ENCODE results near the gene PCSK4.
"Not testable (repeated sequence)": the region's sequence is repeated elsewhere in the genome, so short reads cannot be mapped to it uniquely, and the experiment has no call there.

PCSK4 gene

GRCh38 chr19:1526066-1526778 lies 36.1 kb upstream of the PCSK4 start:
- no peaks in the 10 kb centered on the region for H3K36me3 Mint-ChIP-seq (ENCODE audit: low read depth)
- no peaks in the 10 kb centered on the region for H3K9me3 Mint-ChIP-seq
- DNase-seq, result no peak
- peaks cover 7% of the 10 kb centered on the region for H3K4me1 Mint-ChIP-seq (ENCODE audit: low read depth)
- no peak overlapping the region for H3K4me3 Mint-ChIP-seq
- H3K27me3 Mint-ChIP-seq, result peaks cover 53% of the 10 kb centered on the region
- H3K27ac Mint-ChIP-seq, result no peak overlapping the region

DNA sequence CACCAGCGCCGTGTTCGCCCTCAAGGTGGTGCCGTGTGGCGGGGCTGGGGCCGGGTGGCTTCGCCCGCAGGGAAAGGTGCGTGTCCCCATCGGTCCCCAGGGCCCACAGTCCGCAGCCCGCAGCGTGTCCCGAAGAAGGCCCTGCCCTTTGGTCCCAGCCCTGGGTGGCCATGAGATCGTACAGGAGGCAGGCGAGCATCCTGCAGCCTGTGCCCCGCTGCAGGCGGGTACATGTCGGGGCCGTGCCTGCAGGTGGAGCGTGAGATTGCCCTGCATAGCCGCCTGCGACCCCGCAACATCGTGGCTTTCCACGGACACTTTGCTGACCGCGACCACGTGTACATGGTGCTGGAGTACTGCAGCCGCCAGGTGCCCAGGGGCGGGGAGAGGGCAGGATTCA lies 35.2 kb upstream of the PCSK4 start:
- no peak for DNase-seq
- no peak overlapping the region for H3K4me3 Mint-ChIP-seq
- no peak overlapping the region for H3K27ac Mint-ChIP-seq
- peaks cover 53% of the 10 kb centered on the region for H3K27me3 Mint-ChIP-seq
- no peaks in the 10 kb centered on the region for H3K9me3 Mint-ChIP-seq
- H3K36me3 Mint-ChIP-seq (ENCODE audit: low read depth), result no peaks in the 10 kb centered on the region
- H3K4me1 Mint-ChIP-seq (ENCODE audit: low read depth), result peaks cover 7% of the 10 kb centered on the region

DNA sequence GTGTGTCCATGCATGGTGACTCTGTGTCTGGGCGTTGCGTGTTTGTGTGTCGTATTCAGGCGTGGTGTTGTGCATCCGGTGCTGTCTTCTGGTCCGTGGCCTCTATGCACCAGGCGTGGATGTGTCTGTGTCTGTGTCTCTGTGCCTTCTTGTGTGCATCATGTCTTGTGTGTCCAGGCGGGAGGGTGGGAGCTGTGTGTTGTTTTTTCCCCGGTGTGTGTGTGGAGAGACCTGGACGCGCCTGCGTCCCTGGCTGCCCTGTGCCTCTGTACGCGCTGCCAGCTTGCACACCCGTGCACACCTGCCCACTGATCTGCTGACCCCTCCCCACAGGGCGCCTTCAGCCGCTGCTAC lies 34.8 kb upstream of the PCSK4 start:
- Mint-ChIP-seq H3K9me3 (no peaks in the 10 kb centered on the region), H3K36me3 (ENCODE audit: low read depth) (no peaks in the 10 kb centered on the region), H3K27me3 (peaks cover 50% of the 10 kb centered on the region), H3K27ac (no peak overlapping the region), H3K4me3 (no peak overlapping the region), H3K4me1 (ENCODE audit: low read depth) (peaks cover 7% of the 10 kb centered on the region)
- DNase-seq, result no peak

DNA sequence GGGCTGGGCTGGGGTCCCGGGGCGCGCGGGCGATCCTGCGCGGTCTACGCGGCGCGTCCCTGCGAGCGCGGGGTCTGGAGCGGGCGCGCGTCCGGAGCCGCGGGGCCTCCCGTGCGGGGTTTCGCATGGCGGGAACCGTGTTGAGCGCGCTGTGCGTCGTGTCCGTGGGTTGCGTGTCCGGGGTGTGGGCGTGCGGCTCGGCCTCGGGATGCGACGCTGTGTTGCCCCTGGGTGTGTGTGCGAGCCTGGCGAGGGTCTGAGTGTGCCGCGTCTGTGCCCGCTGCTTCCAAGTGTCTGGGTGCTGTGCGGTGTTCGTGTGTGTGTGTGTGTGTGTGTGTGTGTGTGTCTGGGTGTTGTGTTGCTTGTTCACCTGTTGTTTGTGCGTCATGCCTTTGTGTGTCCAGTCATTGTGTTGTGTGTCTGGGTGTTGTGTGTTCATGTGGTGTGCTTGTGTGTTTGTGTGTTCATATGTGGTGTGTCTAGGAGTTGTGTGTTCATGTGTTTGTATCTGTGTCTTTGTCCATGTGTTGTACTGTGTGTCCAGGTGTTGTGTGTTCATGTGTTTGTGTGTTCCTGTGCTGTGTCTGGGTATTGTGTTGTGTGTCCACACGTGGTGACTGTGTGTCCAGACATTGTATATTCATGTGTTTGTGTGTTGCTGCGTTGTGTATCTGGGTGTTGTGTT lies 34.3 kb upstream of the PCSK4 start:
- H3K27me3 Mint-ChIP-seq, result peaks cover 47% of the 10 kb centered on the region
- no peaks in the 10 kb centered on the region for H3K36me3 Mint-ChIP-seq (ENCODE audit: low read depth)
- H3K9me3 Mint-ChIP-seq, result no peaks in the 10 kb centered on the region
- no peak overlapping the region for H3K4me3 Mint-ChIP-seq
- peaks cover 7% of the 10 kb centered on the region for H3K4me1 Mint-ChIP-seq (ENCODE audit: low read depth)
- H3K27ac Mint-ChIP-seq, result no peak overlapping the region
- DNase-seq, result no peak

GRCh38 chr19:1523412-1524286 lies 33.5 kb upstream of the PCSK4 start, which contains the start of gene PLK5:
Gene PLK5 (plus strand): TSS chr19:1524077. CDS start chr19:1526997, 2,920 bp downstream.
- no peak within 1 kb of the TSS for H3K4me3 Mint-ChIP-seq
- H3K9me3 Mint-ChIP-seq, result no peaks in the 10 kb centered on the region
- H3K27me3 Mint-ChIP-seq, result peaks cover 47% of the 10 kb centered on the region
- H3K36me3 Mint-ChIP-seq (ENCODE audit: low read depth), result no peaks in the 10 kb centered on the region
- H3K27ac Mint-ChIP-seq, result no peak within 1 kb of the TSS
- no peak for DNase-seq
- H3K4me1 Mint-ChIP-seq (ENCODE audit: low read depth), result peaks cover 7% of the 10 kb centered on the region

DNA sequence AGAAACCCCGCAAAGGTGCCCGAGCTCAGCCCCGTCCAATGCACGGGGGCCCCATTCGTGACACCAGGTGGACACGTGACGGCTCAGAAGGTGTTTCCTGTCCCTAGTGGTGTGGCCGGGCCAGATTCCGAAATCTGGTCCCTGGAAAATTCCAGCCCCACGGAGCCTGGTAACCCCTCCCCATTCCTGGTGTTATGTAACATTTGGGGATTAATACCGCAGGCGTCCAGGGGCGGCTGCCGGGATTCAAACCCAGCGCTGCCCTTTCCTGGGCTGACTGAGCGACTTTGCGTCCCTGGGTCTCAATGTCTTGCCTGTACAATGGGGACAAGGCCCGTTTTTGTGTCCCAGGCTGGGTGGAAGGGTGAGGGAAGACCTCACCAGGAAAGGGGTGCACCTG lies 32.7 kb upstream of the PCSK4 start:
- H3K27me3 Mint-ChIP-seq, result peaks cover 47% of the 10 kb centered on the region
- no peak overlapping the region for H3K27ac Mint-ChIP-seq
- no peak overlapping the region for H3K4me3 Mint-ChIP-seq
- DNase-seq, result no peak
- no peaks in the 10 kb centered on the region for H3K9me3 Mint-ChIP-seq
- peaks cover 7% of the 10 kb centered on the region for H3K4me1 Mint-ChIP-seq (ENCODE audit: low read depth)
- H3K36me3 Mint-ChIP-seq (ENCODE audit: low read depth), result no peaks in the 10 kb centered on the region

DNA sequence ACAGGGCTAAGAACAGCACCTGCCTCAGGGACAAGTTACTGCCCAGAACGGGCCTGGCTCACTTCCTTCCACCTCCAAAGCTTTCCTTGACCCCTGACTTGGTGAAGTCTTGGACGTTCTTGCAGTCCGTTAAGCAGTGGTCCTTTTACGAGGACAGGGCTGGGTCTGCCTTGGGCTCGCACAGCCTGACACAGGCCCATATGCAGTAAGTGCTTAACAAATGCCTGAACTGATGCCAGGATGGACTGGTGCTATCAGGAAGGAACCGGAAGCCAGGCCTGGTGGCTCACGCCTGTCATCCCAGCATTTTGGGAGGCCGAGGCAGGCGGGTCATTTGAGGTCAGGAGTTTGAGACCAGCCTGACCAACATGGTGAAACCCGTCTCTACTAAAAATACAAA lies 31.9 kb upstream of the PCSK4 start:
- Mint-ChIP-seq H3K4me1 (ENCODE audit: low read depth) (peaks cover 7% of the 10 kb centered on the region), H3K9me3 (no peaks in the 10 kb centered on the region), H3K4me3 (no peak overlapping the region), H3K27ac (no peak overlapping the region), H3K36me3 (ENCODE audit: low read depth) (no peaks in the 10 kb centered on the region), H3K27me3 (peaks cover 42% of the 10 kb centered on the region)
- no peak for DNase-seq

GRCh38 chr19:1521636-1522035 lies 31.5 kb upstream of the PCSK4 start:
- H3K36me3 Mint-ChIP-seq (ENCODE audit: low read depth), result no peaks in the 10 kb centered on the region
- no peak for DNase-seq
- peaks cover 38% of the 10 kb centered on the region for H3K27me3 Mint-ChIP-seq
- H3K27ac Mint-ChIP-seq, result no peak overlapping the region
- H3K9me3 Mint-ChIP-seq, result no peaks in the 10 kb centered on the region
- H3K4me3 Mint-ChIP-seq, result no peak overlapping the region
- H3K4me1 Mint-ChIP-seq (ENCODE audit: low read depth), result peaks cover 7% of the 10 kb centered on the region

DNA sequence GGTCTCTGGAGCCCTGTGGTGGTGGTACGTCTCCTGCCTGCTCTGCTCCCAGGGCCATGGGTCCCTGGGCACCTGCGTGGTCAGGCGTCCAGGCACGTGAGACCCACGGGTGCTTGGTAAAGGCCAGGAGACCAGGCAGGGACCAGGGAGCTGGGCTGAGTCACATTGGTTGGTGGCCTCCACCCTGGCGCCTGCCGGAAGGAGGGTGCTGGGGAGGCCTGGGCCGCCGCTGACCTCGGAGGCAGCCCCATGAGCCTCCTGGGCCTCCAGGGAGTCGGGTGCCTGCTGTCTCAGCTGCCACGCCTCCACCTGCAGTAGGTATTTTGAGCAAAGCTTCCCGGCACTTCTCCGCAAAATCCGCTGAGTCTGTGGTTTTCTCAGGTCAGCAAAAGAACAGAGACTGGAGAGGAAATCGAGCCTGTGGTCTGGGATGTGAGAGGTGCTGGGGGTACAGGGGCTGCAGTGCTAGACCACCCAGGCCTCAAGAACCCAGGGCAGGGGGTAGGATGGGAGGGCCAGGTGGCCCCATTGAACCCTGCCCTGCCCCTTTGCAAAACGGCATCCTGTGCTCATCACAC lies 30.1 kb upstream of the PCSK4 start:
- no peak for DNase-seq
- no peak overlapping the region for H3K4me3 Mint-ChIP-seq
- H3K36me3 Mint-ChIP-seq (ENCODE audit: low read depth), result no peaks in the 10 kb centered on the region
- peaks cover 26% of the 10 kb centered on the region for H3K27me3 Mint-ChIP-seq
- no peaks in the 10 kb centered on the region for H3K9me3 Mint-ChIP-seq
- no peak overlapping the region for H3K27ac Mint-ChIP-seq
- H3K4me1 Mint-ChIP-seq (ENCODE audit: low read depth), result peaks cover 7% of the 10 kb centered on the region

DNA sequence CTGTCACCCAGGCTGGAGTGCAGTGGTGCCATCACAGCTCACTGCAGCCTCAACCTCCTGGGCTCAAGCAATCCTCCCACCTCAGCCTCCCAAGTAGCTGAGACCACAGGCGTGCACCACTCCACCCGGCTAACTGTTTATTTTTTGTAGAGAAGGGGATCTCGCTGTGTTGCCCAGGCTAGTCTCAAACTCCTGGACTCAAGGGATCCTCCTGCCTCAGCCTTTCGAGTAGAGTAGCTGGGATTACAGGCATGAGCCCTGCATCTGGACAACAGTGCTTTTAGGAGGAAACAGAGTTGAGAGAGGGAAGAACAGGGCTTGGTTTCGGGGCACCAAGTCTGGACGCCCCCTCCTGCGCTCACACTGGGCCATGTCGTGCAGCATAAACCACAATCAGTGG lies 29.7 kb upstream of the PCSK4 start:
- not testable (repeated sequence) for DNase-seq; H3K4me1 Mint-ChIP-seq (ENCODE audit: low read depth); H3K4me3 Mint-ChIP-seq; H3K27ac Mint-ChIP-seq; H3K36me3 Mint-ChIP-seq (ENCODE audit: low read depth); H3K9me3 Mint-ChIP-seq
- H3K27me3 Mint-ChIP-seq, result peaks cover 21% of the 10 kb centered on the region

- Mint-ChIP-seq H3K4me1 (ENCODE audit: low read depth) (no peaks in the 10 kb centered on the region), H3K27me3 (peaks cover 16% of the 10 kb centered on the region), H3K27ac (no peak overlapping the region), H3K4me3 (no peak overlapping the region), H3K36me3 (ENCODE audit: low read depth) (no peaks in the 10 kb centered on the region), H3K9me3 (no peaks in the 10 kb centered on the region)
- DNase-seq, result no peak
Measured at GRCh38 chr19:1518471-1518870, 28.3 kb upstream of the PCSK4 start.

DNA sequence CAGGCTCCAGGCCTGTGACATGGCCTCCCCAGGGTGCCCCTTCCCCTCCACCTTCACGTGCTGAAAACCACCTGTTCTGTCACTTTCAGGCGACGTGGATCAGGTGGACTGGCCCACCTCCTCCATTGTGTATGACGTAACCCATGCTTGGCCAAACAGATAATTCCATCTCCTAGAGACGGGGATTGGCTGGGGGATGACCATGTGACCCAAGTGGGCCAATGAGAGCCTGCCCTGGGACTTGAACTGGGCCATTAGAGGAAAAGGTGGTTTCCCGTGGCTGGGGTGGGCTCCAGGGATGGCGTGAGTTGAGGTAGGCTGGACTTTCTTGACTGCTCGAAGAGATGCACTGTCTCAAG lies 26.2 kb upstream of the PCSK4 start:
- H3K36me3 Mint-ChIP-seq (ENCODE audit: low read depth), result no peaks in the 10 kb centered on the region
- H3K4me1 Mint-ChIP-seq (ENCODE audit: low read depth), result peaks cover 7% of the 10 kb centered on the region
- no peak overlapping the region for H3K27ac Mint-ChIP-seq
- H3K4me3 Mint-ChIP-seq, result no peak overlapping the region
- H3K27me3 Mint-ChIP-seq, result peaks cover 3% of the 10 kb centered on the region
- H3K9me3 Mint-ChIP-seq, result no peaks in the 10 kb centered on the region
- DNase-seq, result no peak

DNA sequence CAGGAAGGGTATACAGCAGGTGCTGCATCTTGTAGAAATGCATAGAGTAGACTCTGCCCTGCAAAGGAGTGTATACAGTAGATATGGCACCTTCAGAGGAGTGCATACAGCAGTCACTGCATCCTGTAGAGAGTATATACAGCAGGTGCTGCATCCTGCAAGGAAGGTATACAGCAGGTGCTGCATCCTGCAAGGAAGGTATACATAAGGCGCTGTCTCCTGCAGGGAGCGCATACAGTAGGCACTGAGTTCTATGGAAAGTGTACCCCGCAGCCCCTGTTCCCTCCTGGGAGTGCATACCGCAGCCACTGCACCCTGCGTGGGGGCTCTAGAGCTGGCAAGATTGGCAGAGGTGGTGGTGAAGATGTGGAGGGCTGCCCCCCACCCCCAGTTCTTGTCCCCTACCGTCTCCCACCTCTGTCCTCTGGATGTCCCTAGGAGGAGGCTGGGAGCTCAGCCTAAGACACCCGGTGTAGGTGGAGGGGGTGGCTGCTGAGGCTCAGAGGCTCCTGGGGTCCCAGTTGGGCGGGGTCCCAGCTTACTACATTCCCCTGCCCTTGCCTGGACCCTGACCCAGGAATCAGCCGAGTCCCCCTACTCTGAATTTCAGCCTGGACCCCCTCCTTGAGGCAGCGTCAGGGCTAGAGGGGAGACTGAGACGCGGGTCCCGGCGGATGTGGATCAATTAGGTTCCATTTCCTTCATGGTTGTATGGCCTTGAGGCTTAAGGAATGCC lies 25.0 kb upstream of the PCSK4 start:
- Mint-ChIP-seq H3K36me3 (ENCODE audit: low read depth) (no peaks in the 10 kb centered on the region), H3K4me1 (ENCODE audit: low read depth) (peaks cover 10% of the 10 kb centered on the region), H3K9me3 (no peaks in the 10 kb centered on the region), H3K27me3 (peaks cover 3% of the 10 kb centered on the region), H3K27ac (no peak overlapping the region), H3K4me3 (no peak overlapping the region)
- DNase-seq, result no peak

- Mint-ChIP-seq H3K4me1 (ENCODE audit: low read depth) (peaks cover 16% of the 10 kb centered on the region), H3K36me3 (ENCODE audit: low read depth) (peaks cover 2% of the 10 kb centered on the region), H3K27ac (no peak overlapping the region), H3K4me3 (no peak overlapping the region), H3K9me3 (no peaks in the 10 kb centered on the region), H3K27me3 (peaks cover 3% of the 10 kb centered on the region)
- no peak for DNase-seq
Measured at GRCh38 chr19:1514295-1514661, 24.1 kb upstream of the PCSK4 start.
